ENCODE results near the gene UBR1. TPM values are rescaled to one million over a fixed set of nuclear protein-coding genes. Genes with fewer than 3 reads are reported as not detected.

Gene UBR1
- polyA plus RNA-seq, 3 donors: 4.8 to 9.8 (median 5.3) TPM

- 87 to 93% (median 91%) methylated on average over 2 of the region's 2 CpGs for WGBS, 3 donors
- no peak overlapping the region for H3K27ac ChIP-seq (ENCODE audit: low read depth, low read length)
These were observed 13.0 kb upstream of the UBR1 start for GRCh38 chr15:43118829-43119228.

GRCh38 chr15:43118286-43118685 lies 12.4 kb upstream of the UBR1 start:
- no peak overlapping the region for H3K27ac ChIP-seq (ENCODE audit: low read depth, low read length)
- 61 to 72% (median 71%) methylated on average over 1 of the region's 1 CpG for WGBS, 3 donors

- H3K27ac ChIP-seq (ENCODE audit: low read depth, low read length): no peak overlapping the region
- 66 to 81% (median 75%) methylated on average over 3 of the region's 3 CpGs for WGBS, 3 donors
These were observed 5.5 kb upstream of the UBR1 start for GRCh38 chr15:43111354-43111753.

- no peak overlapping the region for H3K27ac ChIP-seq (ENCODE audit: low read depth, low read length)
- WGBS, 3 donors: 71 to 95% (median 74%) methylated on average over 1 of the region's 1 CpG
These were observed 1.9 kb upstream of the UBR1 start for GRCh38 chr15:43107751-43108150.

- 9 to 13% (median 12%) methylated on average over 7 of the region's 7 CpGs for WGBS, 3 donors
- peak overlapping the region; percentile 75 for H3K27ac ChIP-seq (ENCODE audit: low read depth, low read length)
These were observed 620 bp upstream of the UBR1 start for GRCh38 chr15:43106486-43106829.

GRCh38 chr15:43105077-43105736 lies 631 bp downstream of the UBR1 start:
- 10 to 11% (median 10%) methylated on average over 11 of the region's 11 CpGs for WGBS, 3 donors
- H3K27ac ChIP-seq (ENCODE audit: low read depth, low read length): no peak overlapping the region

GRCh38 chr15:43104426-43104825 lies 1.4 kb downstream of the UBR1 start:
- WGBS, 3 donors: 43 to 65% (median 54%) methylated on average over 5 of the region's 5 CpGs
- no peak overlapping the region for H3K27ac ChIP-seq (ENCODE audit: low read depth, low read length)

GRCh38 chr15:43103907-43104306 lies 1.9 kb downstream of the UBR1 start:
- no peak overlapping the region for H3K27ac ChIP-seq (ENCODE audit: low read depth, low read length)

GRCh38 chr15:43102187-43102586 lies 3.7 kb downstream of the UBR1 start:
- 85 to 95% (median 88%) methylated on average over 1 of the region's 1 CpG for WGBS, 3 donors
- H3K27ac ChIP-seq (ENCODE audit: low read depth, low read length): no peak overlapping the region

More at GRCh38 chr15:43103907-43104306, 1.9 kb downstream of the UBR1 start:
- 17 to 51% (median 46%) methylated on average over 1 of the region's 1 CpG for WGBS, 3 donors

GRCh38 chr15:43100971-43101370 lies 4.9 kb downstream of the UBR1 start:
- H3K27ac ChIP-seq (ENCODE audit: low read depth, low read length): no peak overlapping the region

GRCh38 chr15:43099105-43099845 lies 6.6 kb downstream of the UBR1 start:
- 96% methylated on average over 10 of the region's 10 CpGs for WGBS, 3 donors
- no peak overlapping the region for H3K27ac ChIP-seq (ENCODE audit: low read depth, low read length)

GRCh38 chr15:43096411-43096810 lies 9.4 kb downstream of the UBR1 start:
- H3K27ac ChIP-seq (ENCODE audit: low read depth, low read length): no peak overlapping the region
- WGBS, 3 donors: 93 to 98% (median 97%) methylated on average over 6 of the region's 6 CpGs

- WGBS, 3 donors: 85 to 94% (median 93%) methylated on average over 8 of the region's 8 CpGs
- H3K27ac ChIP-seq (ENCODE audit: low read depth, low read length): no peak overlapping the region
These were observed 10.0 kb downstream of the UBR1 start for GRCh38 chr15:43095708-43096347.

- no peak overlapping the region for H3K27ac ChIP-seq (ENCODE audit: low read depth, low read length)
These were observed 10.6 kb downstream of the UBR1 start for GRCh38 chr15:43095243-43095642.

GRCh38 chr15:43094416-43095030 lies 11.3 kb downstream of the UBR1 start:
- no peak overlapping the region for H3K27ac ChIP-seq (ENCODE audit: low read depth, low read length)
- WGBS, 3 donors: 69 to 82% (median 72%) methylated on average over 1 of the region's 1 CpG

More at GRCh38 chr15:43095243-43095642, 10.6 kb downstream of the UBR1 start:
- WGBS, 3 donors: 13 to 59% (median 47%) methylated on average over 1 of the region's 1 CpG

- H3K27ac ChIP-seq (ENCODE audit: low read depth, low read length): no peak overlapping the region
- WGBS, 3 donors: 81 to 89% (median 88%) methylated on average over 1 of the region's 1 CpG
These were observed 12.8 kb downstream of the UBR1 start for GRCh38 chr15:43093026-43093425.

- WGBS, 3 donors: 96 to 99% (median 99%) methylated on average over 3 to 4 of the region's 4 CpGs
- no peak overlapping the region for H3K27ac ChIP-seq (ENCODE audit: low read depth, low read length)
These were observed 14.0 kb downstream of the UBR1 start for GRCh38 chr15:43091859-43092258.

- no peak overlapping the region for H3K27ac ChIP-seq (ENCODE audit: low read depth, low read length)
- WGBS, 3 donors: 66 to 85% (median 70%) methylated on average over 1 of the region's 1 CpG
These were observed 19.3 kb downstream of the UBR1 start for GRCh38 chr15:43086551-43086950.

- H3K27ac ChIP-seq (ENCODE audit: low read depth, low read length): no peak overlapping the region
These were observed 19.9 kb downstream of the UBR1 start for GRCh38 chr15:43085921-43086320.
